ENCODE measurements around the gene PCDH10.

The PCDH10 gene

GRCh38 chr4:133148690-133149363, at the start of gene PCDH10:
Gene PCDH10, plus strand, starts transcription at chr4:133149294. Its CDS starts 847 bp downstream, at chr4:133150141.
- no peak for FAIRE-seq

GRCh38 chr4:133102043-133102442, 47.1 kb upstream of the PCDH10 start:
- no peak for FAIRE-seq

GRCh38 chr4:133102612-133103409, 46.3 kb upstream of the PCDH10 start:
- FAIRE-seq: no peak

GRCh38 chr4:133112641-133113040, 36.5 kb upstream of the PCDH10 start:
- no peak for FAIRE-seq

- no peak for FAIRE-seq
Observed at GRCh38 chr4:133124746-133125145, 24.3 kb upstream of the PCDH10 start.

- no peak for FAIRE-seq
Observed at GRCh38 chr4:133127500-133127899, 21.6 kb upstream of the PCDH10 start.

GRCh38 chr4:133129237-133129636, 19.9 kb upstream of the PCDH10 start:
- FAIRE-seq: no peak

GRCh38 chr4:133130171-133130570, 18.9 kb upstream of the PCDH10 start:
- FAIRE-seq: no peak

- no peak for FAIRE-seq
Observed at GRCh38 chr4:133131829-133132460, 17.1 kb upstream of the PCDH10 start.

GRCh38 chr4:133136833-133137232, 12.3 kb upstream of the PCDH10 start:
- FAIRE-seq: no peak

GRCh38 chr4:133137571-133137970, 11.5 kb upstream of the PCDH10 start:
- no peak for FAIRE-seq

GRCh38 chr4:133143775-133144430, 5.2 kb upstream of the PCDH10 start:
- FAIRE-seq: no peak

- no peak for FAIRE-seq
Observed at GRCh38 chr4:133145241-133145640, 3.9 kb upstream of the PCDH10 start.

GRCh38 chr4:133145758-133146573, 3.1 kb upstream of the PCDH10 start:
- no peak for FAIRE-seq

- FAIRE-seq: no peak
Observed at GRCh38 chr4:133146574-133147241, 2.4 kb upstream of the PCDH10 start.

- no peak for FAIRE-seq
Observed at GRCh38 chr4:133147286-133147821, 1.7 kb upstream of the PCDH10 start.

- no peak for FAIRE-seq
Observed at GRCh38 chr4:133147921-133148689, 989 bp upstream of the PCDH10 start.

GRCh38 chr4:133149364-133149695, 236 bp downstream of the PCDH10 start:
- no peak for FAIRE-seq

GRCh38 chr4:133149932-133150471, 908 bp downstream of the PCDH10 start:
- no peak for FAIRE-seq

GRCh38 chr4:133150486-133151340, 1.6 kb downstream of the PCDH10 start:
- FAIRE-seq: no peak
